ENCODE results near the gene ARL2BP. TPM values are rescaled to one million over a fixed set of nuclear protein-coding genes. Genes with fewer than 3 reads are reported as not detected.

ARL2BP gene
- total RNA-seq, 1 experiment from 2014 or later: 33.1 TPM

- no peak overlapping the region for H3K27ac ChIP-seq (ENCODE audit: low read depth, low read length, poor library complexity, severe bottlenecking)
- H3K9me3 ChIP-seq (ENCODE audit: low read depth, low read length, poor library complexity, severe bottlenecking): no peaks in the 10 kb centered on the region
- intact Hi-C loops (cut with micrococcal nuclease; ENCODE audit: unreplicated experiment): no loop called here
- ChIA-PET POLR2A (ENCODE audit: low non-redundant PET) (no interaction called here), CTCF (no interaction called here)
- no peak overlapping the region for H3K4me3 ChIP-seq (ENCODE audit: low read depth, low read length, poor library complexity, severe bottlenecking)
- no peaks in the 10 kb centered on the region for H3K36me3 ChIP-seq (ENCODE audit: insufficient read depth, low read length, poor library complexity, severe bottlenecking)
- peaks cover 9% of the 10 kb centered on the region for H3K4me1 ChIP-seq (ENCODE audit: insufficient read depth, low read length, poor library complexity, severe bottlenecking)
- H3K27me3 ChIP-seq (replicated peaks; ENCODE audit: insufficient read depth, low read depth, low read length, poor library complexity): no peaks in the 10 kb centered on the region
- no TSS peak for BruUV-seq (replicated peaks)
- DNase-seq (ENCODE audit: low spot score): no peak
- no peak for TF ChIP-seq EZH2 (IDR thresholded peaks at IDR 0.05; ENCODE audit: borderline replicate concordance, low read depth, low read length, poor library complexity, severe bottlenecking)
- TF ChIP-seq, protein P1, sequence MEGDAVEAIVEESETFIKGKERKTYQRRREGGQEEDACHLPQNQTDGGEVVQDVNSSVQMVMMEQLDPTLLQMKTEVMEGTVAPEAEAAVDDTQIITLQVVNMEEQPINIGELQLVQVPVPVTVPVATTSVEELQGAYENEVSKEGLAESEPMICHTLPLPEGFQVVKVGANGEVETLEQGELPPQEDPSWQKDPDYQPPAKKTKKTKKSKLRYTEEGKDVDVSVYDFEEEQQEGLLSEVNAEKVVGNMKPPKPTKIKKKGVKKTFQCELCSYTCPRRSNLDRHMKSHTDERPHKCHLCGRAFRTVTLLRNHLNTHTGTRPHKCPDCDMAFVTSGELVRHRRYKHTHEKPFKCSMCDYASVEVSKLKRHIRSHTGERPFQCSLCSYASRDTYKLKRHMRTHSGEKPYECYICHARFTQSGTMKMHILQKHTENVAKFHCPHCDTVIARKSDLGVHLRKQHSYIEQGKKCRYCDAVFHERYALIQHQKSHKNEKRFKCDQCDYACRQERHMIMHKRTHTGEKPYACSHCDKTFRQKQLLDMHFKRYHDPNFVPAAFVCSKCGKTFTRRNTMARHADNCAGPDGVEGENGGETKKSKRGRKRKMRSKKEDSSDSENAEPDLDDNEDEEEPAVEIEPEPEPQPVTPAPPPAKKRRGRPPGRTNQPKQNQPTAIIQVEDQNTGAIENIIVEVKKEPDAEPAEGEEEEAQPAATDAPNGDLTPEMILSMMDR (conservative IDR thresholded peaks at IDR 0.05; ENCODE audit: low read depth, low read length): no peak
Observed at GRCh38 chr16:57262841-57263540, 17.9 kb downstream of the ARL2BP start.

- ChIA-PET POLR2A (ENCODE audit: low non-redundant PET) (interaction anchor here (0.6 kb wide), 1 partner anchor 10 kb away, joined by 3 read pairs; no protein-coding TSS in a partner anchor), CTCF (no interaction called here)
- H3K36me3 ChIP-seq (ENCODE audit: insufficient read depth, low read length, poor library complexity, severe bottlenecking): no peaks in the 10 kb centered on the region
- no peaks in the 10 kb centered on the region for H3K27me3 ChIP-seq (replicated peaks; ENCODE audit: insufficient read depth, low read depth, low read length, poor library complexity)
- H3K9me3 ChIP-seq (ENCODE audit: low read depth, low read length, poor library complexity, severe bottlenecking): no peaks in the 10 kb centered on the region
- no peak overlapping the region for H3K4me3 ChIP-seq (ENCODE audit: low read depth, low read length, poor library complexity, severe bottlenecking)
- no peak for DNase-seq (ENCODE audit: low spot score)
- no TSS peak for BruUV-seq (replicated peaks)
- H3K27ac ChIP-seq (ENCODE audit: low read depth, low read length, poor library complexity, severe bottlenecking): no peak overlapping the region
- TF ChIP-seq, protein P1 (conservative IDR thresholded peaks at IDR 0.05; ENCODE audit: low read depth, low read length): no peak
- TF ChIP-seq EZH2 (IDR thresholded peaks at IDR 0.05; ENCODE audit: borderline replicate concordance, low read depth, low read length, poor library complexity, severe bottlenecking): no peak
- intact Hi-C loops (cut with micrococcal nuclease; ENCODE audit: unreplicated experiment): no loop called here
- peaks cover 9% of the 10 kb centered on the region for H3K4me1 ChIP-seq (ENCODE audit: insufficient read depth, low read length, poor library complexity, severe bottlenecking)
Observed at GRCh38 chr16:57263541-57264351, 18.7 kb downstream of the ARL2BP start.

GRCh38 chr16:57264381-57264780 lies 19.3 kb downstream of the ARL2BP start:
- no peaks in the 10 kb centered on the region for H3K27me3 ChIP-seq (replicated peaks; ENCODE audit: insufficient read depth, low read depth, low read length, poor library complexity)
- H3K4me1 ChIP-seq (ENCODE audit: insufficient read depth, low read length, poor library complexity, severe bottlenecking): peaks cover 9% of the 10 kb centered on the region
- CTCF ChIA-PET: no interaction called here
- H3K9me3 ChIP-seq (ENCODE audit: low read depth, low read length, poor library complexity, severe bottlenecking): no peaks in the 10 kb centered on the region
- no peaks in the 10 kb centered on the region for H3K36me3 ChIP-seq (ENCODE audit: insufficient read depth, low read length, poor library complexity, severe bottlenecking)
- no peak overlapping the region for H3K4me3 ChIP-seq (ENCODE audit: low read depth, low read length, poor library complexity, severe bottlenecking)
- H3K27ac ChIP-seq (ENCODE audit: low read depth, low read length, poor library complexity, severe bottlenecking): no peak overlapping the region
- POLR2A ChIA-PET (ENCODE audit: low non-redundant PET): interaction anchor here (0.6 kb wide), 1 partner anchor 10 kb away, joined by 3 read pairs; no protein-coding TSS in a partner anchor
- no TSS peak for BruUV-seq (replicated peaks)
- intact Hi-C loops (cut with micrococcal nuclease; ENCODE audit: unreplicated experiment): no loop called here
- DNase-seq (ENCODE audit: low spot score): no peak
- TF ChIP-seq, protein P1 (conservative IDR thresholded peaks at IDR 0.05; ENCODE audit: low read depth, low read length): no peak
- no peak for TF ChIP-seq EZH2 (IDR thresholded peaks at IDR 0.05; ENCODE audit: borderline replicate concordance, low read depth, low read length, poor library complexity, severe bottlenecking)
